Limb (tissue), 2 donors: ENCODE measurements around the gene EEF1AKMT1.
"Not testable (repeated sequence)": the region's sequence is repeated elsewhere in the genome, so short reads cannot be mapped to it uniquely, and the experiment has no call there.

Experiments
- DNase-seq, 2 donors: peaks; one replicate each; pipeline ENCODE4 v3.0.0-alpha.2; 2016; ENCODE audit errors: extremely low spot score in 2 of 2

EEF1AKMT1 gene

GRCh38 chr13:20700288-20700687 lies 73.5 kb downstream of the EEF1AKMT1 start:
- no peak for DNase-seq

DNA sequence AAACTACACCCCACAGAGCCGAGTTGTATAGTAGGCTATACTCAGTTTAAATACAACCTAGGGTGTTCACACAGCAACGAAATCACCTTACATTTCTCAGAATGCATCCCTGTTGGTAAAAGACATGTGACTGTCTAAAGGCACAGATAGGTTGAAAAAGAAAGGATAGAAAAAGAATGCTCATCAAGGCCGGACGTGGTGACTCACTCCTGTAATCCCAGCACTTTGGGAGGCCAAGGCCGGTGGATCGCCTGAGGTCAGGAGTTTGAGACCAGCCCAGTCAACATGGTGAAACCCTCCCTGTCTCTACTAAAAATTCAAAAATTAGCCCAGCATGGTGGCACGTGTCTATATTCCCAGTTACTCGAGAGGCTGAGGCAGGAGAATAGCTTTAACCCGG lies 74.0 kb downstream of the EEF1AKMT1 start:
- DNase-seq = no peak

DNA sequence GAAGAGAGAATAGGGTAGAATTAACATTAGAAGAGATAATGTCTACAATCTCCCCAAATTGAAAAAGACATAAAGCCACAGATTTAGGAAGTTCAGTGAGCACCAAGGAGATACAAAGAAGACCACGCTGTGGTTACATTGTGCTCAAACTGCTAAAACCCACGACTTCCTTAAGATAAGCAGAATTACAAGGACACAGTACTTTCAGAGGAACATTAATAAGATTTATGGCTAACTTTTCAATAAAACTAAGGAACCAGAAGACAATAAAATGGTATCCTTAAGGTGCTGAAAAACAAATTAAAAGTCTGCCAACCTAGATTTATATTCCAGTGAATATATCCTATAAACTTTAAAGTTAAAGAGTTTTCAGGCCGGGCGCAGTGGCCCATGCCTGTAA lies 77.7 kb downstream of the EEF1AKMT1 start:
- DNase-seq = no peak

DNA sequence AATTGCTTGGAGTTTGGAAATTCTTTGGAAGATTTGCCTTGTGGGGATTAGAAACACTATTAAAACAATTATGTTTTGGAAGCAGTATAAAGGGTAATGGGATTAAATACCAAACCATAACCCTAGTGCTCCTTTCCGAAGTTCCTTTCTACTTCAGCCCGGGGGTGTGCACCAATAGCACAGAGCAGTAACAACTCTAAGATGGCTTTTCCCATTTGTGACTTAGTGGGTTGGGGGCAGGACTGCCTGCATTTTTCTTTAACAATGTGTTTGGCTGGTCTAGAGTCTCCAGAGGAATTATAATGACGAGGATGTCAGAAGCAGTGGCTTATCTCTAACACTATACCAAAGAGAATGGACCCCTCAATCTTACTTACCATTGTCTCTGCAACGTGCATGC lies 82.1 kb downstream of the EEF1AKMT1 start:
- DNase-seq = no peak

GRCh38 chr13:20689291-20689690 lies 84.5 kb downstream of the EEF1AKMT1 start:
- DNase-seq = no peak

GRCh38 chr13:20686863-20687579 lies 86.7 kb downstream of the EEF1AKMT1 start:
- no peak for DNase-seq

- DNase-seq = no peak
Measured at GRCh38 chr13:20686167-20686566, 87.6 kb downstream of the EEF1AKMT1 start.

- DNase-seq = no peak
Measured at GRCh38 chr13:20685092-20685491, 88.7 kb downstream of the EEF1AKMT1 start.

DNA sequence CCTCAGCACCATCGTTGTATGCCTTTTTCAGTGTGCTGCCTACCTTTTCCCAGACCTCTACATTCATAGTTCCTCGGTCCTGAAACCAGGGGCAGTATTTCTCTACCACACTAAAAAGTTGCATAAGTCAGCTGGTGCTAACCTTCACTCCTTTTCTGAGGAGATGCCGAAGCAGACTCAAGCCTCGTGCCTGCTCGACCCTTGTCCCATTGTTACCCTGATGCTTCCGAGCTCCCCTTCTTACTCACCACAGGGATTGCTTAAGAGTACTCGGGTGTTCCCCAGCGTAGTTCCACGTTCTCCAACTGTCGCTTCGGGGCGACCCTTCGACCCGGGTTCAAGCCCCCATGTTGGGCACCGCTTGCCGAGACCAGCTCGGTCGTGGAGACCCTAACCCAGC lies 89.2 kb downstream of the EEF1AKMT1 start:
- no peak for DNase-seq

DNA sequence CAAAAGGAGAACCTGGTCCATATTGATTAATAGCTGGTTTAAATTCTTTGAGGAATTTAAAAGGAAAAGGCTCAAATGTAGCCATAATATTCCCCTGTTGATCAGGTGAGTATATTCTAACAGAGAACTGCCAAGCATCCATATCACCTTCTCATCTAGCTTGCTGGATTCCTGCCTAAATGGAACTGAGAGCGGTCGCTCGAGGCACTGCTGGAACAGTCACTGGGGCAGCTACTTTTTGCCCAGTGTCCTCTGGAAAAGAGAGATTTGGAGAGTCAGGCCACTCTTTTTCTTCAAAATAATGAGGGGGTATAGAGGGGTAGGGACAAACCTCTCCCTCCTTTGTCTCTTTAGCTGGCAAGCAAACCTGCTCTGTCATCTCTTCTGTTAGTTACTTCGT lies 89.7 kb downstream of the EEF1AKMT1 start:
- DNase-seq = no peak

- DNase-seq = no peak
Measured at GRCh38 chr13:20682061-20682460, 91.7 kb downstream of the EEF1AKMT1 start.

GRCh38 chr13:20681481-20681880 lies 92.3 kb downstream of the EEF1AKMT1 start:
- DNase-seq = not testable (repeated sequence)

DNA sequence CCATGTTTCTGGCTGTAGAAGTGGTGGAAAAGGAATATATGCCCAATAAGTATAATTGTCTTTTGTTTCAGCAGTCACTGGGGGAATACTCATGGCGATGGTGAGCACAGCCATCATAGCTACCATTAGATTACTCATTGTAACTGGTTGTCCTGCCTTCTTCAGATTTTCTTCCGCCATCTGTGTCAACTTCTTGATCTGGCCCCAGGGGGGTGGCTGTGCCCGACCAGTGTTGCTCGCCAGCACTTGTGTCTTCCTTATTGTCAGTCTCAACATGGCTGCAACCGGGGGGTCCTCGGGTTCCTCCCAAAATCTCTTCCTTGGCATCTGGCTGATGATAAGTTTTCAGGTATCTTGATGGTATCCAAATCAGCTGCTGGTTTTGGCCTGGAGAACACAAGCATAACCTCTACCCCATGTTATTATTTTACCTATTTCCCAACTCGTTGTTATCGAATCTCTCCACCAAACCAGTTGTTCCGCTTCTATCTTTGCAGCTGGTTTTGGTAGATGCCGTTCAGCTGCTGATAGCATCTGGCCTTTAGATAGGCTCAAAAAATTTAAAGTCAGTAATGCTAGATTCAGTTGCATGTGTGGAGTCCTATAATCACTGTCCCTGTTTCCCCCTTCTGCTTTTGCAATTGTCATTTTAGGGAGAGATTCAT lies 93.2 kb downstream of the EEF1AKMT1 start:
- DNase-seq = no peak

DNA sequence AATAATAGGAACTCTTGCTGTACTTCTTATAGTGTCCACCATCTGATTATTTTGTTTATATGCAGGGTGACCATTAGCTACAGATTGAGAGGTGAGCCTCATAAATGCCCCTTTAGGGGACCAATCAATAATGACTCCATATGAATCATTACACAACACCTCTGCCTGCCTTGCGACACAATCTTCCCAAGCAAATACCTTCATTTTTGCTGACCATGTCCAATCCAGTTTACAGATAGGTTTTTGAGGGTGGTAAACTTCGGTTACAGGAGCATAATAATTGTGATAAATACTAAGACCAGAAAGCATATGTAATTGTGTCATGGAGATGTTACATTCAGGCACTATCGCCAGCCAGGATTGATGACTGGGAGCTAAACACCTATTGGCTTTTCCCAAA lies 93.9 kb downstream of the EEF1AKMT1 start:
- DNase-seq = no peak
